GM18520 (cell line): ENCODE results near the gene LRRC32.
"Not testable (repeated sequence)": the region's sequence is repeated elsewhere in the genome, so short reads cannot be mapped to it uniquely, and the experiment has no call there.

Experiments
- ATAC-seq: cut with Tn5 transposase; IDR thresholded peaks from one replicate; pipeline ENCODE4 v1.9.1; 2021; ENCODE audit not compliant: unreplicated experiment

The LRRC32 gene

GRCh38 chr11:76653012-76653673, 17.4 kb downstream of the LRRC32 start:
- ATAC-seq = no peak

GRCh38 chr11:76649851-76650372, 20.6 kb downstream of the LRRC32 start:
- ATAC-seq = no peak

- ATAC-seq = no peak
Measured at GRCh38 chr11:76649011-76649410, 21.5 kb downstream of the LRRC32 start.

GRCh38 chr11:76648061-76648460, 22.5 kb downstream of the LRRC32 start:
- ATAC-seq = no peak

GRCh38 chr11:76646882-76647534, 23.5 kb downstream of the LRRC32 start:
- ATAC-seq = no peak

GRCh38 chr11:76644591-76644990, 26.0 kb downstream of the LRRC32 start:
- no peak for ATAC-seq

- not testable (repeated sequence) for ATAC-seq
Measured at GRCh38 chr11:76643711-76644110, 26.8 kb downstream of the LRRC32 start.

GRCh38 chr11:76642341-76642740, 28.2 kb downstream of the LRRC32 start:
- ATAC-seq = no peak

- no peak for ATAC-seq
Measured at GRCh38 chr11:76641905-76642304, 28.6 kb downstream of the LRRC32 start.

- no peak for ATAC-seq
Measured at GRCh38 chr11:76640501-76640900, 30.0 kb downstream of the LRRC32 start.

GRCh38 chr11:76639621-76640020, 30.9 kb downstream of the LRRC32 start:
- no peak for ATAC-seq

- ATAC-seq = no peak
Measured at GRCh38 chr11:76638270-76639197, 32.0 kb downstream of the LRRC32 start.

- ATAC-seq = no peak
Measured at GRCh38 chr11:76637491-76638269, 32.9 kb downstream of the LRRC32 start.

- ATAC-seq = no peak
Measured at GRCh38 chr11:76636826-76637460, 33.6 kb downstream of the LRRC32 start.

- ATAC-seq = no peak
Measured at GRCh38 chr11:76635991-76636738, 34.4 kb downstream of the LRRC32 start.

- ATAC-seq = no peak
Measured at GRCh38 chr11:76634886-76635285, 35.7 kb downstream of the LRRC32 start.

- ATAC-seq = no peak
Measured at GRCh38 chr11:76632492-76632891, 38.1 kb downstream of the LRRC32 start.

- no peak for ATAC-seq
Measured at GRCh38 chr11:76631566-76632308, 38.8 kb downstream of the LRRC32 start.
